Hindlimb muscle (tissue), 1 donor: ENCODE measurements around the gene BAX. TPM values are rescaled to one million over a fixed set of nuclear protein-coding genes. Genes with fewer than 3 reads are reported as not detected.
A peak's percentile ranks its signal among the peaks of the same experiment; 100 is the strongest.

Experiments
- DNase-seq: peaks from one replicate; pipeline ENCODE4 v3.0.0-alpha.2; 2013
- polyA plus RNA-seq: library from polyadenylated mRNA; unstranded; fragments of 120-200 nt; gene quantifications from one replicate; pipeline ENCODE4 v1.2.1, GENCODE V29; 2013; ENCODE audit not compliant: insufficient read length

Gene BAX
- polyA plus RNA-seq, 1 donor, result 39.3 TPM

- DNase-seq, result no peak
Measured at GRCh38 chr19:48988286-48988685, 33.6 kb downstream of the BAX start.

GRCh38 chr19:48988860-48989259, 34.2 kb downstream of the BAX start:
- no peak for DNase-seq

- DNase-seq, result no peak
Measured at GRCh38 chr19:48989701-48990291, 35.1 kb downstream of the BAX start.

- DNase-seq, result no peak
Measured at GRCh38 chr19:48990400-48990799, 35.7 kb downstream of the BAX start.

GRCh38 chr19:48991011-48991609, 36.4 kb downstream of the BAX start:
- no peak for DNase-seq

- DNase-seq, result peak; percentile 78
Measured at GRCh38 chr19:48991873-48992580, 37.4 kb downstream of the BAX start.

GRCh38 chr19:48992581-48993174, 38.0 kb downstream of the BAX start:
- DNase-seq, result no peak

GRCh38 chr19:48993175-48994034, 38.7 kb downstream of the BAX start, which contains the start of the genes GYS1 and RUVBL2:
Gene GYS1 (minus strand): TSS chr19:48993309. CDS start chr19:48993112, 197 bp downstream.
Gene RUVBL2 (plus strand): TSS chr19:48993887. CDS start chr19:48993912, 25 bp downstream.
- DNase-seq, result peak; percentile 100

- no peak for DNase-seq
Measured at GRCh38 chr19:48994035-48994386, 39.3 kb downstream of the BAX start.

- DNase-seq, result no peak
Measured at GRCh38 chr19:48997972-48998371, 43.3 kb downstream of the BAX start.

GRCh38 chr19:48999481-49000325, 45.0 kb downstream of the BAX start:
- DNase-seq, result no peak

GRCh38 chr19:49004133-49004532, 49.5 kb downstream of the BAX start:
- no peak for DNase-seq

GRCh38 chr19:49004964-49005614, 50.4 kb downstream of the BAX start:
- no peak for DNase-seq

GRCh38 chr19:49006905-49007304, 52.2 kb downstream of the BAX start:
- no peak for DNase-seq

- DNase-seq, result no peak
Measured at GRCh38 chr19:49009828-49010227, 55.2 kb downstream of the BAX start.

GRCh38 chr19:49010453-49010852, 55.8 kb downstream of the BAX start:
- DNase-seq, result no peak

- DNase-seq, result no peak
Measured at GRCh38 chr19:49011194-49011593, 56.5 kb downstream of the BAX start.
